Endothelial cell of umbilical vein (primary cell): Measurements from ENCODE around the gene ABHD4. TPM values are rescaled to one million over a fixed set of nuclear protein-coding genes. Genes with fewer than 3 reads are reported as not detected.

ENCODE experiments used
- BruUV-seq: library from RNA; stranded (reverse); fragments of 400-500 nt; replicated peaks from 2 replicates; lab custom pipeline; 2021; lab: Mats Ljungman, UMichigan
- CTCF ChIA-PET: fragments of 300-600, 350-600 bp; sonication (Branson Sonifier 250); formaldehyde crosslinking; loops from one replicate; lab custom pipeline; 2021; ENCODE audit warnings: antibody characterized with exemption, inconsistent platforms; lab: Charles Lee
- POLR2A ChIA-PET: fragments of 300-600, 350-600 bp; sonication (Branson Sonifier 250); formaldehyde crosslinking; loops from one replicate; lab custom pipeline; 2021; ENCODE audit warnings: antibody characterized with exemption, inconsistent platforms; lab: Charles Lee
- DNase-seq: peaks from one replicate; pipeline ENCODE4 v3.0.0-alpha.2; 2011; ENCODE audit warnings: low read depth, low spot score
- FAIRE-seq: peaks from 2 replicates; lab custom pipeline; 2011; peaks lifted over from hg19 to GRCh38; lab: Jason Lieb, UNC
- H2AFZ ChIP-seq: 2 replicates; pipeline ENCODE4 v1.6.0; 2012; ENCODE audit warnings: low read depth, low read length, control low read depth, inconsistent platforms
- H3K27ac ChIP-seq: 2 replicates; pipeline ENCODE4 v1.5.1; 2011; ENCODE audit warnings: low read depth, mild to moderate bottlenecking, control low read depth, low read length, moderate library complexity; ENCODE audit not compliant: insufficient read depth
- H3K27me3 ChIP-seq, 2 experiments: 2 replicates each; pipeline versions ENCODE4 v1.6.0 to v1.6.1; 2011; ENCODE audit warnings: low read length in 2 of 2, mixed read lengths in 1 of 2; ENCODE audit not compliant: control insufficient read depth in 2 of 2, insufficient read depth in 2 of 2
- H3K36me3 ChIP-seq, 2 experiments: 2 replicates in 1 of 2; 3 replicates in 1 of 2; pipeline ENCODE4 v1.5.1; 2011; ENCODE audit warnings: low read length in 2 of 2, mild to moderate bottlenecking in 1 of 2, moderate library complexity in 1 of 2; ENCODE audit not compliant: control insufficient read depth in 2 of 2, insufficient read depth in 2 of 2; ENCODE audit errors: extremely low read depth in 1 of 2
- H3K4me1 ChIP-seq: 3 replicates; pipeline ENCODE4 v1.5.1; 2011; ENCODE audit warnings: mild to moderate bottlenecking, low read length; ENCODE audit not compliant: control insufficient read depth, insufficient read depth; ENCODE audit errors: extremely low read depth
- H3K4me2 ChIP-seq: 2 replicates; pipeline ENCODE4 v1.6.1; 2011; ENCODE audit warnings: low read length, control low read depth, mixed read lengths; ENCODE audit not compliant: insufficient read depth
- H3K4me3 ChIP-seq, 3 experiments: fragments of 200-600 bp in 1 of 3; sonication (generic), shearing (Covaris generic) in 1 of 3; replicated peaks in 1 of 3; 2 replicates each; pipeline ENCODE4 v1.5.1; 2011 to 2016; ENCODE audit warnings: control low read depth in 3 of 3, low read length in 3 of 3, mild to moderate bottlenecking in 2 of 3, inconsistent platforms in 1 of 3, low read depth in 1 of 3, moderate library complexity in 1 of 3; ENCODE audit not compliant: insufficient read depth in 1 of 3
- H3K79me2 ChIP-seq: 2 replicates; pipeline ENCODE4 v1.6.0; 2012; ENCODE audit warnings: low read length, inconsistent platforms; ENCODE audit not compliant: control insufficient read depth, insufficient read depth
- H3K9ac ChIP-seq: replicated peaks from 2 replicates; pipeline ENCODE3; 2011; ENCODE audit warnings: low read length, control low read depth; ENCODE audit not compliant: insufficient read depth; ENCODE audit errors: extremely low read depth
- H3K9me1 ChIP-seq: replicated peaks from 3 replicates; pipeline ENCODE4 v1.6.0; 2011; ENCODE audit warnings: mild to moderate bottlenecking, low read length; ENCODE audit not compliant: control insufficient read depth, insufficient read depth; ENCODE audit errors: extremely low read depth
- H3K9me3 ChIP-seq: replicated peaks from 2 replicates; pipeline ENCODE4 v1.5.1; 2012; ENCODE audit warnings: low read length, inconsistent platforms; ENCODE audit not compliant: control insufficient read depth, insufficient read depth
- H4K20me1 ChIP-seq: replicated peaks from 2 replicates; pipeline ENCODE3; 2011; ENCODE audit warnings: mild to moderate bottlenecking, low read length; ENCODE audit not compliant: control insufficient read depth, insufficient read depth; ENCODE audit errors: extremely low read depth
- CTCF ChIP-seq, 2 donors: IDR thresholded peaks; 1 replicate in 1 of 2; 2 replicates in 1 of 2; pipeline ENCODE4 v1.5.1; 2011; ENCODE audit warnings: low read length in 2 of 2, mild to moderate bottlenecking in 2 of 2, moderate library complexity in 2 of 2, control low read depth in 1 of 2, inconsistent platforms in 1 of 2, low read depth in 1 of 2; ENCODE audit not compliant: insufficient read depth in 1 of 2; ENCODE audit errors: extremely low read depth in 1 of 2
- EZH2 ChIP-seq: IDR thresholded peaks from 2 replicates; pipeline ENCODE4 v1.6.1; 2012; ENCODE audit warnings: borderline replicate concordance, low read depth, mild to moderate bottlenecking, moderate library complexity, low read length, inconsistent platforms; ENCODE audit not compliant: severe bottlenecking
- FOS ChIP-seq: IDR thresholded peaks from 2 replicates; pipeline ENCODE4 v1.6.1; 2011; ENCODE audit warnings: mild to moderate bottlenecking, low read length, moderate library complexity, borderline replicate concordance; ENCODE audit not compliant: insufficient read depth
- GATA2 ChIP-seq: IDR thresholded peaks from 2 replicates; pipeline ENCODE4 v1.7.0; 2011; ENCODE audit warnings: low read depth, mild to moderate bottlenecking, moderate library complexity, mixed read lengths, low read length; ENCODE audit not compliant: insufficient read length, insufficient read depth
- JUN ChIP-seq: IDR thresholded peaks from 2 replicates; pipeline ENCODE4 v1.6.1; 2011; ENCODE audit warnings: borderline replicate concordance, low read depth; ENCODE audit not compliant: insufficient read length, insufficient read depth
- MAX ChIP-seq: IDR thresholded peaks from 2 replicates; pipeline ENCODE4 v1.6.1; 2011; ENCODE audit not compliant: insufficient read depth, insufficient read length
- MYC ChIP-seq: IDR thresholded peaks from one replicate; pipeline ENCODE4 v1.6.1; 2011; ENCODE audit warnings: mild to moderate bottlenecking, low read depth, low read length
- POLR2A ChIP-seq: IDR thresholded peaks from 2 replicates; pipeline ENCODE4 v1.6.1; 2012; ENCODE audit warnings: low read depth, mild to moderate bottlenecking, control low read depth, low read length
- POLR2AphosphoS5 ChIP-seq: IDR thresholded peaks from 2 replicates; pipeline ENCODE4 v1.6.1; 2012; ENCODE audit warnings: low read depth, mild to moderate bottlenecking, control low read depth, low read length, moderate library complexity; ENCODE audit not compliant: insufficient read depth
- dilution Hi-C: fragments of 300-500 bp; cut with MboI; formaldehyde crosslinking; loops from one replicate; pipeline ENCODE4 v1.15.0; 2019; ENCODE audit warnings: low sequenced_read_pairs; ENCODE audit not compliant: extremely low pct_ligation_motif_present
- intact Hi-C: fragments of 100-400 bp; cut with micrococcal nuclease; formaldehyde crosslinking; loops from one replicate; pipeline ENCODE4 v1.10.0; 2022
- polyA plus RNA-seq, 4 experiments: library from polyadenylated mRNA; depleted of rRNA in 3 of 4; stranded (reverse) in 3 of 4; unstranded in 1 of 4; fragments of >200 nt; gene quantifications; 2 replicates each; pipeline versions ENCODE4 v1.2.1 to v1.2.3, GENCODE V29; 2011 to 2012; ENCODE audit warnings: missing spikeins in 1 of 4
- total RNA-seq: library from RNA; stranded (reverse); gene quantifications from 2 replicates; pipeline ENCODE4 v1.2.3, GENCODE V29; 2021

The ABHD4 gene
- total and polyA plus RNA-seq, 2 donors (not counting 3 experiments of a cell fraction or from before 2014, with no cell fraction given) = 34.8 to 45.5 TPM

- POLR2A ChIA-PET = no interaction called here
- Histone ChIP-seq H3K4me2 (no peak overlapping the region), H3K79me2 (no peaks in the 10 kb centered on the region), H4K20me1 (no peaks in the 10 kb centered on the region), H3K27ac (no peak overlapping the region), H3K9me3 (no peaks in the 10 kb centered on the region), H3K4me3 (no peak overlapping the region), H3K27me3 (peaks cover 3 to 9% of the 10 kb centered on the region in 2 experiments), H3K4me1 (peaks cover 9% of the 10 kb centered on the region), H3K36me3 (no peaks in the 10 kb centered on the region), H3K9ac (no peak overlapping the region), H3K9me1 (no peaks in the 10 kb centered on the region), H2AFZ (no peak overlapping the region)
- intact Hi-C loops = no loop called here
- no TSS peak for BruUV-seq
- TF ChIP-seq POLR2A = no peak
- TF ChIP-seq FOS = no peak
- TF ChIP-seq EZH2 = no peak
- no peak for TF ChIP-seq POLR2AphosphoS5
- TF ChIP-seq MAX = no peak
- no peak for TF ChIP-seq GATA2
- no peak for TF ChIP-seq CTCF (IDR thresholded peaks at IDR 0.05; ENCODE audit: extremely low read depth in 1 of 2, insufficient read depth in 1 of 2, low read depth in 1 of 2, low read length in 2 of 2)
- no peak for TF ChIP-seq MYC
- no peak for TF ChIP-seq JUN
- CTCF ChIA-PET = interaction anchor here (1.2 to 8.5 kb wide), 4 partner anchors 23 to 303 kb away, joined by 3 to 102 read pairs (median 4); no protein-coding TSS in a partner anchor
- no peak for FAIRE-seq
- dilution Hi-C loops = no loop called here
- no peak for DNase-seq
These were observed 3.9 kb upstream of the ABHD4 start for GRCh38 chr14:22594156-22594716.
